OCI-LY3 (cell line): ENCODE data around the gene UBC.

ENCODE experiments used
- H2AFZ ChIP-seq: fragments of 200-600, 300-600 bp; shearing (Covaris generic); 2 replicates; pipeline ENCODE4 v1.6.0; 2014; ENCODE audit warnings: antibody characterized with exemption, low read depth, low read length
- H3K27ac ChIP-seq: fragments of 200-600, 300-600 bp; sonication (generic); 2 replicates; pipeline ENCODE4 v1.5.1; 2014; ENCODE audit warnings: mild to moderate bottlenecking, low read length, moderate library complexity, mixed read lengths
- H3K27me3 ChIP-seq: fragments of 200-600, 300-600 bp; sonication (generic); 2 replicates; pipeline ENCODE4 v1.6.1; 2014; ENCODE audit warnings: low read depth, low read length, mixed read lengths
- H3K36me3 ChIP-seq: fragments of 200-600, 300-600 bp; sonication (generic); replicated peaks from 2 replicates; pipeline ENCODE3; 2014; ENCODE audit warnings: low read depth, low read length, mixed read lengths
- H3K4me1 ChIP-seq: fragments of 300-600, 200-600 bp; sonication (generic); 2 replicates; pipeline ENCODE4 v1.6.1; 2014; ENCODE audit warnings: low read length, mixed read lengths
- H3K4me2 ChIP-seq: fragments of 200-600, 300-600 bp; sonication (generic); 2 replicates; pipeline ENCODE4 v1.6.1; 2014; ENCODE audit warnings: low read length, mixed read lengths
- H3K4me3 ChIP-seq: fragments of 300-600, 200-600 bp; sonication (generic); 2 replicates; pipeline ENCODE4 v1.5.1; 2014; ENCODE audit warnings: antibody characterized with exemption, mild to moderate bottlenecking, low read length, moderate library complexity
- H3K79me2 ChIP-seq: fragments of 300-600, 200-600 bp; shearing (Covaris generic); 2 replicates; pipeline ENCODE4 v1.6.1; 2014; ENCODE audit warnings: mild to moderate bottlenecking, low read length, mixed read lengths
- H3K9ac ChIP-seq: fragments of 300-600, 200-600 bp; shearing (Covaris generic); 2 replicates; pipeline ENCODE4 v1.6.0; 2014; ENCODE audit warnings: mild to moderate bottlenecking, low read length, moderate library complexity
- H3K9me3 ChIP-seq: fragments of 200-600, 300-600 bp; shearing (Covaris generic); 2 replicates; pipeline ENCODE4 v1.6.1; 2014; ENCODE audit warnings: low read length, mixed read lengths; ENCODE audit not compliant: insufficient read depth
- H4K20me1 ChIP-seq: fragments of 200-600, 300-600 bp; sonication (generic); 2 replicates; pipeline ENCODE4 v1.6.1; 2016; ENCODE audit warnings: low read length, mixed read lengths; ENCODE audit not compliant: insufficient read depth
- CTCF ChIP-seq: fragments of 200-600, 300-600 bp; sonication (generic); IDR thresholded peaks from 2 replicates; pipeline ENCODE4 v1.5.1; 2014; ENCODE audit warnings: antibody characterized with exemption, low read length, low read depth
- EZH2phosphoT487 ChIP-seq: fragments of 200-600 bp; shearing (Covaris generic); IDR thresholded peaks from 2 replicates; pipeline ENCODE4 v1.6.1; 2018; ENCODE audit warnings: antibody characterized with exemption, mixed run types, low read depth

Gene UBC

GRCh38 chr12:124949779-124950728 is 35.6 kb upstream of the UBC start:
- H3K9me3 ChIP-seq: no peaks in the 10 kb centered on the region
- H2AFZ ChIP-seq: no peak overlapping the region
- H3K79me2 ChIP-seq: no peaks in the 10 kb centered on the region
- H3K4me1 ChIP-seq: no peaks in the 10 kb centered on the region
- no peak overlapping the region for H3K9ac ChIP-seq
- H3K27me3 ChIP-seq: no peaks in the 10 kb centered on the region
- no peak overlapping the region for H3K4me2 ChIP-seq
- no peak overlapping the region for H3K27ac ChIP-seq
- TF ChIP-seq CTCF (no peak), EZH2phosphoT487 (no peak)
- H3K36me3 ChIP-seq: peaks cover 26% of the 10 kb centered on the region
- no peaks in the 10 kb centered on the region for H4K20me1 ChIP-seq
- no peak overlapping the region for H3K4me3 ChIP-seq

GRCh38 chr12:124949066-124949465 is 34.6 kb upstream of the UBC start:
- H4K20me1 ChIP-seq: no peaks in the 10 kb centered on the region
- H2AFZ ChIP-seq: no peak overlapping the region
- H3K4me3 ChIP-seq: no peak overlapping the region
- H3K27ac ChIP-seq: no peak overlapping the region
- H3K36me3 ChIP-seq: peaks cover 26% of the 10 kb centered on the region
- TF ChIP-seq EZH2phosphoT487: no peak
- no peak for TF ChIP-seq CTCF
- no peaks in the 10 kb centered on the region for H3K9me3 ChIP-seq
- no peaks in the 10 kb centered on the region for H3K27me3 ChIP-seq
- no peaks in the 10 kb centered on the region for H3K79me2 ChIP-seq
- no peak overlapping the region for H3K9ac ChIP-seq
- H3K4me2 ChIP-seq: no peak overlapping the region
- H3K4me1 ChIP-seq: no peaks in the 10 kb centered on the region

GRCh38 chr12:124947561-124948398 is 33.3 kb upstream of the UBC start:
- peaks cover 19% of the 10 kb centered on the region for H3K36me3 ChIP-seq
- H3K79me2 ChIP-seq: no peaks in the 10 kb centered on the region
- no peaks in the 10 kb centered on the region for H4K20me1 ChIP-seq
- H3K9me3 ChIP-seq: no peaks in the 10 kb centered on the region
- H3K4me1 ChIP-seq: no peaks in the 10 kb centered on the region
- no peak overlapping the region for H3K9ac ChIP-seq
- H3K27ac ChIP-seq: no peak overlapping the region
- TF ChIP-seq EZH2phosphoT487: no peak
- TF ChIP-seq CTCF: no peak
- H3K4me2 ChIP-seq: no peak overlapping the region
- H3K4me3 ChIP-seq: no peak overlapping the region
- no peak overlapping the region for H2AFZ ChIP-seq
- no peaks in the 10 kb centered on the region for H3K27me3 ChIP-seq

GRCh38 chr12:124947013-124947412 is 32.6 kb upstream of the UBC start:
- no peaks in the 10 kb centered on the region for H3K79me2 ChIP-seq
- H3K27me3 ChIP-seq: no peaks in the 10 kb centered on the region
- H3K36me3 ChIP-seq: peaks cover 15% of the 10 kb centered on the region
- H3K9me3 ChIP-seq: no peaks in the 10 kb centered on the region
- TF ChIP-seq EZH2phosphoT487: no peak
- no peak for TF ChIP-seq CTCF
- H3K27ac ChIP-seq: no peak overlapping the region
- no peak overlapping the region for H3K9ac ChIP-seq
- no peak overlapping the region for H3K4me2 ChIP-seq
- H3K4me1 ChIP-seq: no peaks in the 10 kb centered on the region
- no peaks in the 10 kb centered on the region for H4K20me1 ChIP-seq
- H2AFZ ChIP-seq: no peak overlapping the region
- no peak overlapping the region for H3K4me3 ChIP-seq
